OCI-LY1 (cell line): ENCODE measurements around the gene ERAP2.

ENCODE experiments used
- EZH2 ChIP-seq: fragments of 200-600 bp; sonication (generic), shearing (Covaris generic); IDR thresholded peaks from 2 replicates; pipeline ENCODE4 v1.8.0; 2017; ENCODE audit warnings: borderline replicate concordance, mixed run types, mild to moderate bottlenecking, antibody characterized with exemption, low read length, moderate library complexity, mixed read lengths
- TF ChIP-seq, protein P1 (sequence below): fragments of 200-600 bp; sonication (generic), shearing (Covaris generic); IDR thresholded peaks from 2 replicates; pipeline ENCODE4 v1.5.1; 2017; ENCODE audit warnings: mild to moderate bottlenecking, antibody characterized with exemption, low read length, moderate library complexity, mixed read lengths

DNA sequence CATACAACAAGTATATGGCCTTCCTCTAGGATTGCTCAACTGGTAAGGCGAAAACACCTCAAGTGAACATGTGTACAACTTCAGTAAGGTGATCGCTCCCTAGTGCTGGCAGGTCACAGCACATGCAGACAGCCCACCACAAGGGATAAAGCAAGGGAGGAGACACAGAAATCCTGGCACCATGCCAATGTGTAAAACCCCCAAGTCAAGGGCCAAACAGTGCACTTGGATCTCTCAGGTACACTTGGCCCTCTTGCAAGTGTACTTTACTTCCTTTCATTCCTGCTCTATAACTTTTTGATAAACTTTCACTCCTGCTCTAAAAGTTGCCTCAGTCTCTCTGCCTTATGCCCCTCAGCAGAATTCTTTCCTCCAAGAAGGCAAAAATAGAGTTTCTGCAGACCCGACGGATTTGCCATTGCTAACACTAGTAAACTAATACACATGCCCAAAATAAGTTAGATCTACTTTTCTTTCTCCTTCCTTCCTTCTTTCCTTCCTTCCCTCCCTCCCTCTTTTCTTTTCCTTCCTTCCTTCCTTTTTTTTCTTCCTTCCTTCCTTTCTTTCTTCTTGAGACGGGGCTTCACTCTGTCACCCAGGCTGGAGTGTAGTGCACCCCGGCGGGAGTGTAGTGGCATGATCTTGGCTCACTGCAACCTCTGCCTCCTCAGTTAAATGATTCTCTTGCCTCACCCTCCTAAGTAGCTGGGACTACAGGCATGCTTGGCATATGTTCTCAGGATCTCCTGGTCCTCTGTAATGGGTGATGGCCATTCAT, 52.8 kb downstream of the ERAP2 start:
- TF ChIP-seq, protein P1, sequence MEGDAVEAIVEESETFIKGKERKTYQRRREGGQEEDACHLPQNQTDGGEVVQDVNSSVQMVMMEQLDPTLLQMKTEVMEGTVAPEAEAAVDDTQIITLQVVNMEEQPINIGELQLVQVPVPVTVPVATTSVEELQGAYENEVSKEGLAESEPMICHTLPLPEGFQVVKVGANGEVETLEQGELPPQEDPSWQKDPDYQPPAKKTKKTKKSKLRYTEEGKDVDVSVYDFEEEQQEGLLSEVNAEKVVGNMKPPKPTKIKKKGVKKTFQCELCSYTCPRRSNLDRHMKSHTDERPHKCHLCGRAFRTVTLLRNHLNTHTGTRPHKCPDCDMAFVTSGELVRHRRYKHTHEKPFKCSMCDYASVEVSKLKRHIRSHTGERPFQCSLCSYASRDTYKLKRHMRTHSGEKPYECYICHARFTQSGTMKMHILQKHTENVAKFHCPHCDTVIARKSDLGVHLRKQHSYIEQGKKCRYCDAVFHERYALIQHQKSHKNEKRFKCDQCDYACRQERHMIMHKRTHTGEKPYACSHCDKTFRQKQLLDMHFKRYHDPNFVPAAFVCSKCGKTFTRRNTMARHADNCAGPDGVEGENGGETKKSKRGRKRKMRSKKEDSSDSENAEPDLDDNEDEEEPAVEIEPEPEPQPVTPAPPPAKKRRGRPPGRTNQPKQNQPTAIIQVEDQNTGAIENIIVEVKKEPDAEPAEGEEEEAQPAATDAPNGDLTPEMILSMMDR: no peak
- no peak for TF ChIP-seq EZH2
